K562 (cell line): Measurements from ENCODE around the gene ABHD16A. TPM values are rescaled to one million over a fixed set of nuclear protein-coding genes. Genes with fewer than 3 reads are reported as not detected.

Source experiments
- CEBPB ChIP-seq: fragments of 450-650 bp; IDR thresholded peaks from 2 replicates; pipeline ENCODE4 v1.6.1; 2016; ENCODE audit warnings: missing genetic modification characterization, missing compliant biosample characterization
- EP300 ChIP-seq: IDR thresholded peaks from 2 replicates; pipeline ENCODE4 v1.6.1; 2012; ENCODE audit warnings: low read length, improper control_type of control experiment
- FOXK2 ChIP-seq, 2 experiments: fragments of 450-650 bp; IDR thresholded peaks in 1 of 2; conservative IDR thresholded peaks in 1 of 2; 2 replicates each; pipeline ENCODE4 v1.6.1; 2016; ENCODE audit warnings: low read depth in 2 of 2, mild to moderate bottlenecking in 1 of 2
- HDGF ChIP-seq: fragments of 450-650 bp; IDR thresholded peaks from 2 replicates; pipeline ENCODE4 v1.6.1; 2016
- ILK ChIP-seq: fragments of 450-650 bp; IDR thresholded peaks from 2 replicates; pipeline ENCODE4 v1.6.1; 2016; ENCODE audit warnings: missing genetic modification characterization, low read depth, mild to moderate bottlenecking, missing compliant biosample characterization, moderate library complexity, borderline replicate concordance
- MXI1 ChIP-seq: IDR thresholded peaks from 2 replicates; pipeline ENCODE4 v1.6.1; 2011; ENCODE audit warnings: low read depth, mild to moderate bottlenecking, improper control_type of control experiment, low read length
- PHF21A ChIP-seq: fragments of 450-650 bp; IDR thresholded peaks from 2 replicates; pipeline ENCODE4 v1.6.1; 2017; ENCODE audit warnings: low read depth, borderline replicate concordance
- POLR2B ChIP-seq: fragments of 450-650 bp; IDR thresholded peaks from 2 replicates; pipeline ENCODE4 v1.6.1; 2018; ENCODE audit warnings: low read depth; ENCODE audit not compliant: partially characterized antibody
- RBBP5 ChIP-seq: fragments of 200-600 bp; sonication (generic); IDR thresholded peaks from 2 replicates; pipeline ENCODE4 v1.6.1; 2012; ENCODE audit warnings: borderline replicate concordance, mild to moderate bottlenecking, low read length, control low read depth, inconsistent platforms; ENCODE audit not compliant: insufficient read depth, poor library complexity, severe bottlenecking
- RCOR1 ChIP-seq, 2 experiments: IDR thresholded peaks; 2 replicates each; pipeline ENCODE4 v1.6.1; 2012; ENCODE audit warnings: low read depth in 2 of 2, low read length in 2 of 2, borderline replicate concordance in 1 of 2, improper control_type of control experiment in 1 of 2
- RFX1 ChIP-seq: fragments of 450-650 bp; IDR thresholded peaks from 2 replicates; pipeline ENCODE4 v1.6.1; 2016; ENCODE audit warnings: mild to moderate bottlenecking, moderate library complexity
- polyA plus RNA-seq, 8 experiments: library from polyadenylated mRNA; depleted of rRNA in 4 of 8; stranded (reverse) in 5 of 8; unstranded in 3 of 8; fragments of >200 nt; fragmentation: Nextera tagmentation in 2 of 8; fragmentation: Illumina TruSeq in 1 of 8; extraction: Ambion mirVana in 2 of 8; extraction: Trizol in 1 of 8; gene quantifications; 2 replicates each; pipeline versions ENCODE4 v1.2.1 to v1.2.3, GENCODE V29; 2011 to 2014; ENCODE audit warnings: inconsistent platforms in 1 of 8, missing spikeins in 1 of 8
- total RNA-seq, 7 experiments: library from RNA; depleted of rRNA in 6 of 7; stranded (reverse); fragments of >200 nt in 6 of 7; fragmentation: Illumina TruSeq in 2 of 7; extraction: Trizol in 2 of 7; gene quantifications; 2 replicates each; pipeline versions ENCODE4 v1.2.1 to v1.2.3, GENCODE V29; 2011 to 2021; ENCODE audit warnings: low replicate concordance in 1 of 7
- TF ChIP-seq, protein P1 (sequence below): fragments of 200-600 bp; sonication (generic); IDR thresholded peaks from one replicate; pipeline ENCODE4 v1.6.1; 2012; ENCODE audit warnings: mild to moderate bottlenecking, low read depth, low read length, inconsistent platforms
- TF ChIP-seq, protein P2 (sequence below): sonication (generic); formaldehyde crosslinking; IDR thresholded peaks from 2 replicates; pipeline ENCODE4 v1.8.1; 2023; ENCODE audit warnings: mild to moderate bottlenecking, missing genetic modification reagents, moderate library complexity
- TF ChIP-seq, protein P3 (sequence below): fragments of 450-650 bp; formaldehyde crosslinking; IDR thresholded peaks from 2 replicates; pipeline ENCODE4 v1.4.0; 2020; ENCODE audit warnings: mild to moderate bottlenecking, mixed read lengths

The ABHD16A gene
- total and polyA plus RNA-seq, 9 of the 15 experiments (the other 6 are each of a cell fraction or from before 2014, with no cell fraction given): 25.8 to 120 (median 81.6) TPM

DNA sequence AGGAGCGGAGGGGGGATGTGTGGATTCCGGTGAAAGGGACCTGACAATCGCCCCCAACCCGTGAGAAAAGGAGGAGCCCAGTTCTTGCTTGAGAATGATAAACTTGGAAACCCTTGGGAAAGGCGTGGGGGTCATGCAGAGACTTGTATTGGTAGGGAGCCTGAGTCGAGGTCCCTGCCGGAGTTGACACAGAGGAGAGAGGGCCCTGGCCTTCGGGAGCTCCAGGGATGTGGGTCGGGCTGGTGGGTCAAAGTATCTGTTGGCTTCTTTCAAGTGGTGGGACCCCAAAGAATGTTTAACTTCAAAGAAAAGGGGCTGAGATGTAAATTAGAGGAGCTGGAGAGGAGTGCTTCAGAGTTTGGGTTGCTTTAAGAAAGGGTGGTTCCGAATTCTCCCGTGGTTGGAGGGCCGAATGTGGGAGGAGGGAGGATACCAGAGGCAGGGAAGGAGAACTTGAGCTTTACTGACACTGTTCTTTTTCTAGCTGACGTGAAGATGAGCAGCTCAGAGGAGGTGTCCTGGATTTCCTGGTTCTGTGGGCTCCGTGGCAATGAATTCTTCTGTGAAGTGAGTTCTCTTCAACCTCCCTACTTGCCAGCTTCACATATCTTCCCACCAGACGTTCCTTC is 36.7 kb downstream of the ABHD16A start (continued):
- TF ChIP-seq POLR2B (no peak), MXI1 (0 out of 2 replicates have a peak, but pooled peaks have one; percentile 48), RBBP5 (no peak), EP300 (no peak), ILK (tag) (no peak), CEBPB (tag) (no peak), HDGF (no peak), PHF21A (no peak), RCOR1 (IDR thresholded peaks at IDR 0.05; ENCODE audit: borderline replicate concordance in 1 of 2, low read depth in 2 of 2, low read length in 2 of 2) (no peak), FOXK2 (conservative IDR thresholded peaks at IDR 0.05 in 1 of 2, IDR thresholded peaks at IDR 0.05 in 1 of 2; ENCODE audit: low read depth in 2 of 2) (no peak), RFX1 (no peak)
- TF ChIP-seq, protein P1, sequence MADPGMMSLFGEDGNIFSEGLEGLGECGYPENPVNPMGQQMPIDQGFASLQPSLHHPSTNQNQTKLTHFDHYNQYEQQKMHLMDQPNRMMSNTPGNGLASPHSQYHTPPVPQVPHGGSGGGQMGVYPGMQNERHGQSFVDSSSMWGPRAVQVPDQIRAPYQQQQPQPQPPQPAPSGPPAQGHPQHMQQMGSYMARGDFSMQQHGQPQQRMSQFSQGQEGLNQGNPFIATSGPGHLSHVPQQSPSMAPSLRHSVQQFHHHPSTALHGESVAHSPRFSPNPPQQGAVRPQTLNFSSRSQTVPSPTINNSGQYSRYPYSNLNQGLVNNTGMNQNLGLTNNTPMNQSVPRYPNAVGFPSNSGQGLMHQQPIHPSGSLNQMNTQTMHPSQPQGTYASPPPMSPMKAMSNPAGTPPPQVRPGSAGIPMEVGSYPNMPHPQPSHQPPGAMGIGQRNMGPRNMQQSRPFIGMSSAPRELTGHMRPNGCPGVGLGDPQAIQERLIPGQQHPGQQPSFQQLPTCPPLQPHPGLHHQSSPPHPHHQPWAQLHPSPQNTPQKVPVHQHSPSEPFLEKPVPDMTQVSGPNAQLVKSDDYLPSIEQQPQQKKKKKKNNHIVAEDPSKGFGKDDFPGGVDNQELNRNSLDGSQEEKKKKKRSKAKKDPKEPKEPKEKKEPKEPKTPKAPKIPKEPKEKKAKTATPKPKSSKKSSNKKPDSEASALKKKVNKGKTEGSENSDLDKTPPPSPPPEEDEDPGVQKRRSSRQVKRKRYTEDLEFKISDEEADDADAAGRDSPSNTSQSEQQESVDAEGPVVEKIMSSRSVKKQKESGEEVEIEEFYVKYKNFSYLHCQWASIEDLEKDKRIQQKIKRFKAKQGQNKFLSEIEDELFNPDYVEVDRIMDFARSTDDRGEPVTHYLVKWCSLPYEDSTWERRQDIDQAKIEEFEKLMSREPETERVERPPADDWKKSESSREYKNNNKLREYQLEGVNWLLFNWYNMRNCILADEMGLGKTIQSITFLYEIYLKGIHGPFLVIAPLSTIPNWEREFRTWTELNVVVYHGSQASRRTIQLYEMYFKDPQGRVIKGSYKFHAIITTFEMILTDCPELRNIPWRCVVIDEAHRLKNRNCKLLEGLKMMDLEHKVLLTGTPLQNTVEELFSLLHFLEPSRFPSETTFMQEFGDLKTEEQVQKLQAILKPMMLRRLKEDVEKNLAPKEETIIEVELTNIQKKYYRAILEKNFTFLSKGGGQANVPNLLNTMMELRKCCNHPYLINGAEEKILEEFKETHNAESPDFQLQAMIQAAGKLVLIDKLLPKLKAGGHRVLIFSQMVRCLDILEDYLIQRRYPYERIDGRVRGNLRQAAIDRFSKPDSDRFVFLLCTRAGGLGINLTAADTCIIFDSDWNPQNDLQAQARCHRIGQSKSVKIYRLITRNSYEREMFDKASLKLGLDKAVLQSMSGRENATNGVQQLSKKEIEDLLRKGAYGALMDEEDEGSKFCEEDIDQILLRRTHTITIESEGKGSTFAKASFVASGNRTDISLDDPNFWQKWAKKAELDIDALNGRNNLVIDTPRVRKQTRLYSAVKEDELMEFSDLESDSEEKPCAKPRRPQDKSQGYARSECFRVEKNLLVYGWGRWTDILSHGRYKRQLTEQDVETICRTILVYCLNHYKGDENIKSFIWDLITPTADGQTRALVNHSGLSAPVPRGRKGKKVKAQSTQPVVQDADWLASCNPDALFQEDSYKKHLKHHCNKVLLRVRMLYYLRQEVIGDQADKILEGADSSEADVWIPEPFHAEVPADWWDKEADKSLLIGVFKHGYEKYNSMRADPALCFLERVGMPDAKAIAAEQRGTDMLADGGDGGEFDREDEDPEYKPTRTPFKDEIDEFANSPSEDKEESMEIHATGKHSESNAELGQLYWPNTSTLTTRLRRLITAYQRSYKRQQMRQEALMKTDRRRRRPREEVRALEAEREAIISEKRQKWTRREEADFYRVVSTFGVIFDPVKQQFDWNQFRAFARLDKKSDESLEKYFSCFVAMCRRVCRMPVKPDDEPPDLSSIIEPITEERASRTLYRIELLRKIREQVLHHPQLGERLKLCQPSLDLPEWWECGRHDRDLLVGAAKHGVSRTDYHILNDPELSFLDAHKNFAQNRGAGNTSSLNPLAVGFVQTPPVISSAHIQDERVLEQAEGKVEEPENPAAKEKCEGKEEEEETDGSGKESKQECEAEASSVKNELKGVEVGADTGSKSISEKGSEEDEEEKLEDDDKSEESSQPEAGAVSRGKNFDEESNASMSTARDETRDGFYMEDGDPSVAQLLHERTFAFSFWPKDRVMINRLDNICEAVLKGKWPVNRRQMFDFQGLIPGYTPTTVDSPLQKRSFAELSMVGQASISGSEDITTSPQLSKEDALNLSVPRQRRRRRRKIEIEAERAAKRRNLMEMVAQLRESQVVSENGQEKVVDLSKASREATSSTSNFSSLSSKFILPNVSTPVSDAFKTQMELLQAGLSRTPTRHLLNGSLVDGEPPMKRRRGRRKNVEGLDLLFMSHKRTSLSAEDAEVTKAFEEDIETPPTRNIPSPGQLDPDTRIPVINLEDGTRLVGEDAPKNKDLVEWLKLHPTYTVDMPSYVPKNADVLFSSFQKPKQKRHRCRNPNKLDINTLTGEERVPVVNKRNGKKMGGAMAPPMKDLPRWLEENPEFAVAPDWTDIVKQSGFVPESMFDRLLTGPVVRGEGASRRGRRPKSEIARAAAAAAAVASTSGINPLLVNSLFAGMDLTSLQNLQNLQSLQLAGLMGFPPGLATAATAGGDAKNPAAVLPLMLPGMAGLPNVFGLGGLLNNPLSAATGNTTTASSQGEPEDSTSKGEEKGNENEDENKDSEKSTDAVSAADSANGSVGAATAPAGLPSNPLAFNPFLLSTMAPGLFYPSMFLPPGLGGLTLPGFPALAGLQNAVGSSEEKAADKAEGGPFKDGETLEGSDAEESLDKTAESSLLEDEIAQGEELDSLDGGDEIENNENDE: no peak
- TF ChIP-seq, protein P2, sequence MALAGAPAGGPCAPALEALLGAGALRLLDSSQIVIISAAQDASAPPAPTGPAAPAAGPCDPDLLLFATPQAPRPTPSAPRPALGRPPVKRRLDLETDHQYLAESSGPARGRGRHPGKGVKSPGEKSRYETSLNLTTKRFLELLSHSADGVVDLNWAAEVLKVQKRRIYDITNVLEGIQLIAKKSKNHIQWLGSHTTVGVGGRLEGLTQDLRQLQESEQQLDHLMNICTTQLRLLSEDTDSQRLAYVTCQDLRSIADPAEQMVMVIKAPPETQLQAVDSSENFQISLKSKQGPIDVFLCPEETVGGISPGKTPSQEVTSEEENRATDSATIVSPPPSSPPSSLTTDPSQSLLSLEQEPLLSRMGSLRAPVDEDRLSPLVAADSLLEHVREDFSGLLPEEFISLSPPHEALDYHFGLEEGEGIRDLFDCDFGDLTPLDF (CRISPR knock-in tag): no peak
- TF ChIP-seq, protein P3, sequence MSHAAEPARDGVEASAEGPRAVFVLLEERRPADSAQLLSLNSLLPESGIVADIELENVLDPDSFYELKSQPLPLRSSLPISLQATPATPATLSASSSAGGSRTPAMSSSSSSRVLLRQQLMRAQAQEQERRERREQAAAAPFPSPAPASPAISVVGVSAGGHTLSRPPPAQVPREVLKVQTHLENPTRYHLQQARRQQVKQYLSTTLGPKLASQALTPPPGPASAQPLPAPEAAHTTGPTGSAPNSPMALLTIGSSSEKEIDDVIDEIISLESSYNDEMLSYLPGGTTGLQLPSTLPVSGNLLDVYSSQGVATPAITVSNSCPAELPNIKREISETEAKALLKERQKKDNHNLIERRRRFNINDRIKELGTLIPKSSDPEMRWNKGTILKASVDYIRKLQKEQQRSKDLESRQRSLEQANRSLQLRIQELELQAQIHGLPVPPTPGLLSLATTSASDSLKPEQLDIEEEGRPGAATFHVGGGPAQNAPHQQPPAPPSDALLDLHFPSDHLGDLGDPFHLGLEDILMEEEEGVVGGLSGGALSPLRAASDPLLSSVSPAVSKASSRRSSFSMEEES (CRISPR knock-in tag): no peak
